GM12864 (cell line): ENCODE data around the gene ERMN.
"Not testable (repeated sequence)": the region's sequence is repeated elsewhere in the genome, so short reads cannot be mapped to it uniquely, and the experiment has no call there.

Source experiments
- DNase-seq: peaks from one replicate; pipeline ENCODE4 v3.0.0-alpha.2; 2011; ENCODE audit warnings: low read depth
- H3K4me3 ChIP-seq: 2 replicates; pipeline ENCODE4 v1.5.1; 2011; ENCODE audit warnings: mild to moderate bottlenecking, low read depth, low read length, control low read depth
- TF ChIP-seq, protein P1 (sequence below): IDR thresholded peaks from 2 replicates; pipeline ENCODE4 v1.5.1; 2011; ENCODE audit warnings: low read depth, mild to moderate bottlenecking, moderate library complexity, low read length, control low read depth, inconsistent platforms; ENCODE audit errors: missing control alignments

ERMN gene

DNA sequence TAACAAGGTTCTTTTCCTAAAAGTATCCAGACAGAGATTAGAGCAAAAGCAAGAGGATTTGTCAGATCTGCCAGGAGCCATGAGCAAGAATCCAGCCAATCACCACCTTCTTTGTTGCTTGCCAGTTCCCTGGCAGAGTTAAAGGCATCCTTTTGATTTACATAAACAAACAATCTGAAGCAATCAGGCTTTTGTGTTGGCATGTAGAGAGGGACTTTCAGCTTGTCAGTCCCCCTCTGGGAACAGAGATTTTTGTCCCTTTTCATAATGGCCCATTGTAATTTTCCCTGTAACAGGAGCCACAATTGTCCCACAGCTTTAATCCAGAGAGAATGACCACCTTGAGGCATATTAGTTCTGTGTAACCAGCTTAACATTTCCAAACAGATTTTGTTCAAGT lies at the start of gene ERMN:
Gene ERMN (minus strand): TSS at position 39 of the 400 bp plus-strand sequence. CDS start 182 bp downstream, outside the sequence.
- TF ChIP-seq, protein P1, sequence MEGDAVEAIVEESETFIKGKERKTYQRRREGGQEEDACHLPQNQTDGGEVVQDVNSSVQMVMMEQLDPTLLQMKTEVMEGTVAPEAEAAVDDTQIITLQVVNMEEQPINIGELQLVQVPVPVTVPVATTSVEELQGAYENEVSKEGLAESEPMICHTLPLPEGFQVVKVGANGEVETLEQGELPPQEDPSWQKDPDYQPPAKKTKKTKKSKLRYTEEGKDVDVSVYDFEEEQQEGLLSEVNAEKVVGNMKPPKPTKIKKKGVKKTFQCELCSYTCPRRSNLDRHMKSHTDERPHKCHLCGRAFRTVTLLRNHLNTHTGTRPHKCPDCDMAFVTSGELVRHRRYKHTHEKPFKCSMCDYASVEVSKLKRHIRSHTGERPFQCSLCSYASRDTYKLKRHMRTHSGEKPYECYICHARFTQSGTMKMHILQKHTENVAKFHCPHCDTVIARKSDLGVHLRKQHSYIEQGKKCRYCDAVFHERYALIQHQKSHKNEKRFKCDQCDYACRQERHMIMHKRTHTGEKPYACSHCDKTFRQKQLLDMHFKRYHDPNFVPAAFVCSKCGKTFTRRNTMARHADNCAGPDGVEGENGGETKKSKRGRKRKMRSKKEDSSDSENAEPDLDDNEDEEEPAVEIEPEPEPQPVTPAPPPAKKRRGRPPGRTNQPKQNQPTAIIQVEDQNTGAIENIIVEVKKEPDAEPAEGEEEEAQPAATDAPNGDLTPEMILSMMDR = no peak
- no peak within 1 kb of the TSS for H3K4me3 ChIP-seq
- no peak for DNase-seq

- TF ChIP-seq, protein P1 = no peak
- no peak for DNase-seq
- no peak overlapping the region for H3K4me3 ChIP-seq
Measured at GRCh38 chr2:157375384-157375783, 49.8 kb upstream of the ERMN start.

DNA sequence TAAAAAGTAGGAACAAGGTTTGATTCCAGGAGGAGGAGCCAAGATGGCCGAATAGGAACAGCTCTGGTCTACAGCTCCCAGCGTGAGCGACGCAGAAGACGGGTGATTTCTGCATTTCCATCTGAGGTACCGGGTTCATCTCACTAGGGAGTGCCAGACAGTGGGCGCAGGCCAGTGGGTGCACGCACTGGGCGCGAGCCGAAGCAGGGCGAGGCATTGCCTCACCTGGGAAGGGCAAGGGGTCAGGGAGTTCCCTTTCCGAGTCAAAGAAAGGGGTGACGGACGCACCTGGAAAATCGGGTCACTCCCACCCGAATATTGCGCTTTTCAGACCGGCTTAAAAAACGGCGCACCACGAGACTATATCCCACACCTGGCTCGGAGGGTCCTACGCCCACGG lies 42.9 kb upstream of the ERMN start:
- H3K4me3 ChIP-seq, DNase-seq: not testable (repeated sequence)

GRCh38 chr2:157367704-157368103 lies 42.1 kb upstream of the ERMN start:
- H3K4me3 ChIP-seq = no peak overlapping the region
- DNase-seq = no peak
- TF ChIP-seq, protein P1 = no peak

- TF ChIP-seq, protein P1 = no peak
- DNase-seq = peak; percentile 68
Measured at GRCh38 chr2:157364257-157364974, 38.8 kb upstream of the ERMN start.

DNA sequence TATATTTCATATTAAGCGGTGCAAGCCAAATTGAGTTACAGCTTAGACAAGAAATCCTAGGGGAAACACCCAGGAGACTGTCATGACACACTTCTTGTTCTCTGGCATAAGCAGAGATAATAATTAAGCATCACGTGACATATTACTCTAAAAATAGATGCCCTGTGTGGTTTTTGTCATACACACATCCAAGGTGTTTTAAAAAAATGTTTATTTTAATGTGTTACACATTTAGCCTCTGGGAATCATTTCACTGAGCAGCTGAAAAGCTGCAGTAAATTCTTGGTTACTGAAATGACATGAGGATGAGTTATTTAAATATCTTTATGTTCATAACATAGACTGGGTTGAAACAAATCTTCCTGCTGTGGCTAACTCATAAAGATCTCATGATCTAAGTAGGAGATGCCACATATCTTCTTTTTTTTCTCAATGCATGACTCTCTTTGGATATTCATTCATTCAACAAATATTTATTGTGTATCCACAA lies 38.0 kb upstream of the ERMN start:
- H3K4me3 ChIP-seq = no peak overlapping the region
- peak; percentile 7 for DNase-seq
- TF ChIP-seq, protein P1 = no peak

More at GRCh38 chr2:157364257-157364974, 38.8 kb upstream of the ERMN start:
- no peak overlapping the region for H3K4me3 ChIP-seq

GRCh38 chr2:157362627-157363026 lies 37.0 kb upstream of the ERMN start:
- H3K4me3 ChIP-seq = no peak overlapping the region
- TF ChIP-seq, protein P1 = no peak
- no peak for DNase-seq
